GM19455 (cell line): Measurements from ENCODE around the gene RARRES1.

ENCODE experiments used
- ATAC-seq: cut with Tn5 transposase; IDR thresholded peaks from one replicate; pipeline ENCODE4 v1.9.1; 2021; ENCODE audit not compliant: unreplicated experiment

Gene RARRES1

GRCh38 chr3:158765518-158766205, 33.4 kb upstream of the RARRES1 start:
- ATAC-seq = no peak

DNA sequence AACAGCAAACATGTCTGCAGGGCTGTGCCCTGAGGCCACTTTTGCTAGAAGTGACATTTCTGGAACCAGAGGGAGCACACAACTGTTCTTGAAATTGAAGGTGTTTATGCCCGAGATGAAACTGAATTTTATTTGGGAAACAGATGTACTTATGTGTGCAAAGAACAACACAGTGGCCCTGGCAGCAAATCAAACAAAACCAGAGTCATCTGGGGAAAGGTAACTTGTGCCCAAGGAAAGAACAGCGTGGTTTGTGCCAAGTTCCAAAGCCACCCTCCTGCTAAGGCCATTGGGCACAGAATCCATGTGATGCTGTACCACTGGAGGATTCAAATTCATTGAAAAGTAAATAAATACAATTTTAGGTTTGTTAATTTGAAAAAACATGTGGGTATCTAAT, 31.2 kb upstream of the RARRES1 start:
- ATAC-seq = no peak

- no peak for ATAC-seq
Observed at GRCh38 chr3:158762701-158763100, 30.4 kb upstream of the RARRES1 start.

DNA sequence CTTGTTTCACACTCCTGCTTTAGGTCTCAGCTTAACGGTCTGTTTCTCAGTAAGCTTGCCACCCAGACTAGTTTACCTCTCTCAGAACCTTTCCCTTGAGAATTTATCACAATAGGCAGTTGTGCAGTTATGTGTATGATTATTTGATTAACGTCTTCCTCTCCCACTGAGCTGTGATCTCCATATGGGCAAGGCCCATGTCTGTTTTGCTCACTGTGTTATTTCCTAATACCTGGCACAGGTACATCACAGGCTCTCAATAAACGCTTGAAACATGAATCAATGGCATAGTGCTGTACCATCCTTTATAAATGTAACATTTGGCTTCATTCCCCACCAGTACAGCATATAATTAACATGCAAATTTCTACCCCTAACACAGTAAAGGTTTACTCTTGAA, 29.1 kb upstream of the RARRES1 start:
- ATAC-seq = no peak

DNA sequence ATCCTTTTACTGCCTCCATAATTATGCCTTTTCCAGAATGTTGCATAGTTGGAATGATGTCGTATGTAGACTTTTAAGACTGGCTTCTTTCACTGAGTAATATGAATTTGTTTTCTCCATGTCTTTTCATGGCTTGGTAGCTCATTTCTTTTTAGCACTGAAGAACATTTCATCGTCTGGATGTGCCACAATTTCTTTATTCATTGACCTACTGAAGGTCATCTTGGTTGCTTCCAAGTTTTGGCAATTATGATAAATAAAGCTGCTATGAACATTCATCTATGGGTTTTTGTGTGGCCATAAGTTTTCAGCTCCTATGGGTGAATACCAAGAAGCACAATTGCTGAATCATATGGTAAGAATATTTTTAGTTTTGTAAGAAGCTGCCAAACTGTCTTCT, 23.2 kb upstream of the RARRES1 start:
- ATAC-seq = no peak

- ATAC-seq = no peak
Observed at GRCh38 chr3:158753854-158754253, 21.6 kb upstream of the RARRES1 start.

GRCh38 chr3:158751316-158751715, 19.1 kb upstream of the RARRES1 start:
- ATAC-seq = no peak

- ATAC-seq = no peak
Observed at GRCh38 chr3:158750016-158750415, 17.8 kb upstream of the RARRES1 start.

DNA sequence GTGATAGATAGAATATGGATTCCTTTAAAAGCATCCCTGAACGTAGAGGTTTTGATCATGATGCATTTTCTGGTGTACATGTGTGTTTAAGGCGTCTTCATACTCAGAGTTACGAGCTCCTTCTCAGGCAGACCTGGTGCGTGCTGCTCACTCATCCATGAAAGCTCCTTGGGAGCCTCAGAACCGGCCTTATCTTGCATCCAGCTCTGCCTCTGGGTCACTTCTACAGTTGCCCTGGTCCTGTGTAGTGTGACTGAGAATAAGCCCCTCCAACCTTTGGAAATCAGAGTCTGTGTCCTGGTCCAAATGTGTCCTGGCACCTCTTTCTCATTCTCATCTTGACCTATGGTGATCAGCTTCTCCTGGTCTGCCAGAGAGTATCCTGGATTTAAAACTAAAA, 17.3 kb upstream of the RARRES1 start:
- no peak for ATAC-seq

GRCh38 chr3:158748237-158748828, 16.1 kb upstream of the RARRES1 start:
- no peak for ATAC-seq

- ATAC-seq = no peak
Observed at GRCh38 chr3:158747417-158747816, 15.2 kb upstream of the RARRES1 start.

- no peak for ATAC-seq
Observed at GRCh38 chr3:158745551-158745950, 13.3 kb upstream of the RARRES1 start.

GRCh38 chr3:158744567-158745288, 12.5 kb upstream of the RARRES1 start:
- no peak for ATAC-seq

DNA sequence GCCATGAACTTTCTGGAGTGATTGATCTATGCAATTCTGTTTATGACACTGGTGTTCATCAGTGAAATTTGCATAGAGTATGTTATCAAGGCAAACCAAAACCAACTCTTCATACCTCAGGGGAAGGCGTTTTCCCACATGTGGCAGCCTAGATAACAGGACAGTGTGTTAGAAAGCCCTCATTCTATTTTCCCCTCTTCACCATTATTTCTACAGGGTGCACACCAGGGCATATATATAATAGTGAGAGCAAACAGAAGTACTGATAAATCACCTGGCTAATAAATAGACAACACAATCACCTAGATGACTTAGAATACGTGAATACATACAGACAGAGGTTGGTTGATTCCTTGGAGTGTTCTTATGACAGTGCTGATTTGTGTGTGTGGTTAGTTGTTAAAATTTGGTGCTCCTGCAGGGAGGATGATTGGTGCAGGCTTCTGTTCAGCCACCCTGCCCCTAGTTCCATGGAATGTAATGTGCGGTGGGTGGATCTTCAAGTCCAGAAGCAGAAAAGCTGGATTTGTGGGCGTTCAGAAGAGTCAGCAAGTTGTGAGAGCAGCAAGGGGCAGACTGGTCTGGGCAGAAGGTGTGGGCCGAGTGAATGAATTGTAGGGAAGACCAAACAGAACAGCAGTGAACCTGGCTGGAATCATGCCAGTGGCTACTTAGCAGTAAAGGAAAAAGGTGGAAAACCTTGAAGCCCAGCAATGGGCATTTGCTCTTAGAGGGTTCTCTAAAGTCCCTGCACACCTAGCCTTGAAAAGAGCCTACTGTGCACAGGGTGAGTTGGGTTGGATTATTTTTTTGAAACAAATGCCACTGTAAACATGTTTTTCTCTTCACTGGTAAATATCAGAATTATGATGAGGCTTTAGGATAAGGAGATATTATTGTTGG, 11.7 kb upstream of the RARRES1 start:
- ATAC-seq = no peak

DNA sequence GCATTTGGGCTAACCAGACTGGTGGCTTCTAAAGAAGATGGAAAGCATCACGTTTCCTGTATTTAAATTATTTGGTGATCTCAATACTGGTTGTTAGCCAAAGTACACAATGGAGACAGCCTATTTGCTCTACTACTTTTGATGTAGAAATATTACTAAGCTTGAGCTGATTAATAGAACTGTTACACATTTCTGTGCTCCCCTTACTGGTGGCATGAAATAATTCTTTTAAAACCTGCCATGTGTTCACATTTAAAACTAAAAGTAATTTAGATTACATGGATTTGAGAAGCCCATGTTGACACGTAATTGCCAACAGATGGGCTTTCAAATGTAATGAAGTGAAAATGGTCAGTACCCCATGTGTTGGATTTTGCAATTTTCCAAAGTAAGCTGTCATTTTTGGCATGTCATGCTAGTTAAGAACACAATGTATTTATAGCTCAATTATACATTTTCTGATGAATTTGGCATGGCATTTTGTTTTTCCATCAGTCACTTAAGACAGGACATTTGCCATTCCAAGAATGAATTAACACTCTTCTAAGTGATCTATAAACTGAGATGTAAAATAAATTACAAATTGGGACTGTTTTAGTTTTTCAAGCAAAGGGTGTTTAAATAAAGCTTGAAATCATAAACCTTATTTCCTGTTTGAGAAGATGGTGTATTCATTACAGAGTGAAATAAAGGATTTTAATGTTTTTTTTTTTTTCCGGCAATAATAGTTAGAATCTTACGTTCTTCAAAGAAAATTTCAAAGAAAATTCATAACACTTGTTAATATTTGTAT, 10.8 kb upstream of the RARRES1 start:
- no peak for ATAC-seq

DNA sequence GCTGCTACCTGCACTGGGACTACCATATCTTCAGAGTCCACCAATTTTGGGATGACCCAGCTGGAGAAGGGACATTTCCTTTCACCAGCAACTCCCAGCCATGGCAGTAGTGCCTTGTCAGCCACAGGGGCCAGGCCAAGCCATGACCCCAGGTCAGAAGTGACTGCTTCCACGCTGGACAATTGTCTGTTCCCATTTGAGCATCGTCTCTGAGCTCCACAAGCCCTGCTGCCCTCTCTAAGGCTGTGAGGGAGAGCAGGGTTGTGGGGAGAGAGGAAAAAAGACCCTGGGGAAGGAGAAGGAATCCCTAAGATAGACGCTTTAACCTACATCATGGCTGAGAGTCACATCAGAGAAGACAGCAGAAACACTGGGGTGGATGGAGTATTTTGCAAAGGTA, 7.4 kb upstream of the RARRES1 start:
- ATAC-seq = no peak

GRCh38 chr3:158739078-158739477, 6.8 kb upstream of the RARRES1 start:
- ATAC-seq = no peak

GRCh38 chr3:158738653-158739052, 6.4 kb upstream of the RARRES1 start:
- no peak for ATAC-seq

DNA sequence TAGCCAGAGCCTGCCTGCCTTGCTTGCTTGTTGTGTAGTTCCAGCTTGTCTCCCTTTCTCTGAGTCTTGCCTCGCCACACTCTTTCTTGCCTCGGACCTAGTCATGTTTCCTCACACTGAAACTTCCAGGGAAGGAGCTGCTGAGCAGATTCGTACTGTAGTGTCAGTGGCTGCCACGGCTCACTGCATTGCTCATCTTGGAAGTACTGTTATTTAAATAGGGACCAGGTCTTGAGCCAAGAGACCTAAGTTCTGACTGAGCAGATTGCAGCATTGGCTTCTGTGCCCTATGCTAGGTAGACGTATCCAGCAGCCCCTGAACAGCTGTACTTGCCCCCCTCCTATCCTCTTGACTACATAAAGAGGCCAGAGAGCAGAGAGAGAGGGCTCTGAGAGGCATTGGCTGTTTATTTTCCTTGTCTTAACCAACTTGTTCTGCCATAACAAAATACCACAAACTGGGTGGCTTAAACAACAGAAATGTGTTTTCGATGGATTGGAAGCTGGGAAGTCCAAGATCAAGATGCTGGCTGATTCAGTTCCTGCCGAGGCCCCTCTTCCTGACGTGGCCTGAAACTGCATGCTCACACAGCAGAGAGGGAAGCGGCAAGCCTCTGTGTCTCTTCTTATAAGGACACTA, 5.8 kb upstream of the RARRES1 start:
- ATAC-seq = no peak

DNA sequence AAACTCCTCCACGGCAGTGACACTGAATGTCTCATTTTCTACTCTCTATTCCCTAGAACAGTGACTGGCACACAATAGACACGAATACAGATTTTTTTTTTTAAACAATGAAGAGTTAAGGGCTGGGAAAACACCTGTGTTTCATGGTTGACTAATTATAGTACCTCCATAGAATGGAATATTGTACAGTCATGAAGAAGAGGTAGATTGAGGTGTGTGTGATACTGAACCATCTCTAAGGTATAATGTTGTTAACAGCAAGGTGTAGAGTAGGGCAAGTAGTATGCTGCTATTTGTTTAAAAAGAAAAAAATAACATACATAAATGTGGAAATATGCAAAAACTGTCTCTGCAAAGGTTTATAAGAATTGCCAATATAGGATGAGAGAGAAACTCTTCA, 5.2 kb upstream of the RARRES1 start:
- ATAC-seq = no peak
